Placental pericyte (primary cell): ENCODE measurements around the gene ZNF470. TPM values are rescaled to one million over a fixed set of nuclear protein-coding genes. Genes with fewer than 3 reads are reported as not detected.

Source experiments
- total RNA-seq: library from RNA; depleted of rRNA; stranded (reverse); fragments of >200 nt; gene quantifications from 2 replicates; pipeline ENCODE4 v1.2.3, GENCODE V29; 2012

Gene ZNF470
- total RNA-seq: 2.4 and 2.9 TPM in 2 replicates

GRCh38 chr19:56567274-56568120 lies at the start of gene ZNF470:
Gene ZNF470, plus strand, starts transcription at chr19:56567468. Its CDS starts 2,844 bp downstream, at chr19:56570312.

DNA sequence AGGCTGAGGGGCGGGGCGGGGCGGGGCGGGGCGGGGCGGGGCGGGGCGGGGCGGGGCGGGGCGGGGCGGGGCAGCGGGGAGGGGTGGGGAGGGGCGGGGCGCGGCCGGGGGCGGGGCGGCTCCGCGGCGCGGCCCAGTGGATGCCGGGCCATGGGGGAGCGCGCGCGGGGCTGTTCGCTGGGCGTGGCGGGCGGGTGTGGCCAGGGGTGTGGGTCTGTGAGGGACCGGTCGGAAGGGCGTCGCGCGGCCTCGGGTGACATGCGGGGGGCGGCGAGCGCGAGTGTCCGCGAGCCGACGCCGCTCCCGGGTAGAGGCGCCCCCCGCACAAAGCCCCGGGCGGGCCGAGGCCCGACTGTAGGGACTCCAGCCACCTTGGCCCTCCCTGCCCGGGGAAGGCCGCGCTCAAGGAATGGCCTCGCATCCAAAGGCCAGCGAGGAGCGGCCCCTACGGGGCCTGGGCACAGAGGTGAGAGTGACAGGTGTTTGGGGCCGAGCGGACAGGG lies 28.5 kb upstream of the ZNF470 start, which contains the start of gene ZFP28:
Gene ZFP28 (plus strand): TSS at position 188 of the 503 bp plus-strand sequence. CDS start 71 bp downstream, at position 259.

GRCh38 chr19:56594783-56595547 lies 27.7 kb downstream of the ZNF470 start, which contains the start of gene ZNF71:
Gene ZNF71, plus strand, starts transcription at chr19:56595302. Its CDS starts 6,257 bp downstream, at chr19:56601559.

Other genes with a start within 250 kb of the ZNF470 start
- 1.1 and 2.2 TPM in 2 replicates for gene ZNF582, start 173.9 kb upstream of the ZNF470 start, total RNA-seq
- 7.7 and 9.4 TPM in 2 replicates for gene ZNF583, start 163.1 kb upstream of the ZNF470 start, total RNA-seq
- gene ZNF667, start 90.1 kb upstream of the ZNF470 start, total RNA-seq: 1.1 and 2.6 TPM in 2 replicates
- 1.7 and 1.8 TPM in 2 replicates for gene ZNF471, start 59.6 kb upstream of the ZNF470 start, total RNA-seq
- gene ZFP28, start 28.5 kb upstream of the ZNF470 start, total RNA-seq: 6.6 and 8.2 TPM in 2 replicates
- 8.1 and 11.5 TPM in 2 replicates for gene ZNF71, start 27.8 kb downstream of the ZNF470 start, total RNA-seq
- gene SMIM17, start 75.7 kb downstream of the ZNF470 start, total RNA-seq: not detected in 2 replicates
- gene ZNF835, start 104.3 kb downstream of the ZNF470 start, total RNA-seq: under 0.01 TPM in 2 replicates